Esophagus muscularis mucosa (tissue), 3 donors: ENCODE measurements around the gene GLIS1.

Experiments used
- CTCF ChIP-seq, 3 experiments: fragments of 200-600 bp in 2 of 3; fragments of 450-650 bp in 1 of 3; sonication (generic) in 2 of 3; IDR thresholded peaks; one replicate each; pipeline ENCODE4 v1.5.1; 2017 to 2019; ENCODE audit warnings: antibody characterized with exemption in 3 of 3, mild to moderate bottlenecking in 2 of 3, moderate library complexity in 1 of 3
- POLR2AphosphoS5 ChIP-seq, 2 donors: sonication (generic); formaldehyde crosslinking; IDR thresholded peaks; one replicate each; pipeline ENCODE4 v1.6.1; 2017; ENCODE audit warnings: antibody characterized with exemption in 2 of 2

GRCh38 chr1:53527368-53527767, 211.6 kb downstream of the GLIS1 start:
- TF ChIP-seq CTCF (IDR thresholded peaks at IDR 0.05) (no peak), POLR2AphosphoS5 (IDR thresholded peaks at IDR 0.05) (no peak)
